Femur (tissue), 1 donor: ENCODE results near the gene DUOX1.
"Not testable (repeated sequence)": the region's sequence is repeated elsewhere in the genome, so short reads cannot be mapped to it uniquely, and the experiment has no call there.

ENCODE experiments used
- DNase-seq: peaks from one replicate; pipeline ENCODE4 v3.0.0-alpha.2; 2017

Gene DUOX1

GRCh38 chr15:45121706-45122417, 7.9 kb upstream of the DUOX1 start:
- DNase-seq: no peak

- DNase-seq: no peak
Observed at GRCh38 chr15:45122719-45123118, 7.1 kb upstream of the DUOX1 start.

GRCh38 chr15:45123397-45123796, 6.4 kb upstream of the DUOX1 start:
- DNase-seq: no peak

GRCh38 chr15:45126535-45127158, 3.1 kb upstream of the DUOX1 start:
- no peak for DNase-seq

GRCh38 chr15:45128971-45129639, 689 bp upstream of the DUOX1 start:
- DNase-seq: no peak

- DNase-seq: no peak
Observed at GRCh38 chr15:45130291-45131000, 652 bp downstream of the DUOX1 start.

GRCh38 chr15:45131510-45131909, 1.7 kb downstream of the DUOX1 start:
- DNase-seq: no peak

GRCh38 chr15:45132844-45133560, 3.2 kb downstream of the DUOX1 start:
- no peak for DNase-seq

GRCh38 chr15:45133561-45133920, 3.7 kb downstream of the DUOX1 start:
- no peak for DNase-seq

- DNase-seq: no peak
Observed at GRCh38 chr15:45134046-45134445, 4.3 kb downstream of the DUOX1 start.

- DNase-seq: no peak
Observed at GRCh38 chr15:45134682-45135604, 5.1 kb downstream of the DUOX1 start.

GRCh38 chr15:45135705-45136377, 6.0 kb downstream of the DUOX1 start:
- not testable (repeated sequence) for DNase-seq

- no peak for DNase-seq
Observed at GRCh38 chr15:45136378-45136764, 6.6 kb downstream of the DUOX1 start.

- DNase-seq: no peak
Observed at GRCh38 chr15:45137703-45138102, 7.9 kb downstream of the DUOX1 start.

GRCh38 chr15:45138814-45139765, 9.3 kb downstream of the DUOX1 start:
- DNase-seq: no peak

- DNase-seq: no peak
Observed at GRCh38 chr15:45139770-45140169, 10.0 kb downstream of the DUOX1 start.

- no peak for DNase-seq
Observed at GRCh38 chr15:45140557-45141250, 10.9 kb downstream of the DUOX1 start.

GRCh38 chr15:45141386-45141785, 11.6 kb downstream of the DUOX1 start:
- no peak for DNase-seq

- no peak for DNase-seq
Observed at GRCh38 chr15:45143056-45143455, 13.3 kb downstream of the DUOX1 start.
